Cardiac fibroblast (primary cell): ENCODE data around the gene IMMT.

Source experiments
- DNase-seq, 2 donors: peaks; one replicate each; pipeline versions ENCODE4 v3.0.0 to v3.0.0-alpha.2; 2010; ENCODE audit warnings: low read depth in 2 of 2
- H3K4me3 ChIP-seq, 2 donors: replicated peaks in 1 of 2; 1 replicate in 1 of 2; 2 replicates in 1 of 2; pipeline ENCODE4 v1.5.1; 2011; ENCODE audit warnings: low read depth in 2 of 2, low read length in 2 of 2, mild to moderate bottlenecking in 2 of 2, moderate library complexity in 1 of 2
- TF ChIP-seq, protein P1 (sequence below): IDR thresholded peaks from one replicate; pipeline ENCODE4 v1.5.1; 2011; ENCODE audit warnings: low read depth, mild to moderate bottlenecking, low read length, inconsistent platforms

The IMMT gene

GRCh38 chr2:86136141-86136540 lies 59.1 kb downstream of the IMMT start:
- TF ChIP-seq, protein P1, sequence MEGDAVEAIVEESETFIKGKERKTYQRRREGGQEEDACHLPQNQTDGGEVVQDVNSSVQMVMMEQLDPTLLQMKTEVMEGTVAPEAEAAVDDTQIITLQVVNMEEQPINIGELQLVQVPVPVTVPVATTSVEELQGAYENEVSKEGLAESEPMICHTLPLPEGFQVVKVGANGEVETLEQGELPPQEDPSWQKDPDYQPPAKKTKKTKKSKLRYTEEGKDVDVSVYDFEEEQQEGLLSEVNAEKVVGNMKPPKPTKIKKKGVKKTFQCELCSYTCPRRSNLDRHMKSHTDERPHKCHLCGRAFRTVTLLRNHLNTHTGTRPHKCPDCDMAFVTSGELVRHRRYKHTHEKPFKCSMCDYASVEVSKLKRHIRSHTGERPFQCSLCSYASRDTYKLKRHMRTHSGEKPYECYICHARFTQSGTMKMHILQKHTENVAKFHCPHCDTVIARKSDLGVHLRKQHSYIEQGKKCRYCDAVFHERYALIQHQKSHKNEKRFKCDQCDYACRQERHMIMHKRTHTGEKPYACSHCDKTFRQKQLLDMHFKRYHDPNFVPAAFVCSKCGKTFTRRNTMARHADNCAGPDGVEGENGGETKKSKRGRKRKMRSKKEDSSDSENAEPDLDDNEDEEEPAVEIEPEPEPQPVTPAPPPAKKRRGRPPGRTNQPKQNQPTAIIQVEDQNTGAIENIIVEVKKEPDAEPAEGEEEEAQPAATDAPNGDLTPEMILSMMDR = no peak
- no peak overlapping the region for H3K4me3 ChIP-seq
- no peak for DNase-seq

- H3K4me3 ChIP-seq = no peak overlapping the region
- TF ChIP-seq, protein P1 = no peak
- no peak for DNase-seq
Observed at GRCh38 chr2:86135653-86136052, 59.6 kb downstream of the IMMT start.

- DNase-seq = no peak
- H3K4me3 ChIP-seq = no peak overlapping the region
- TF ChIP-seq, protein P1 = no peak
Observed at GRCh38 chr2:86134709-86135108, 60.6 kb downstream of the IMMT start.

GRCh38 chr2:86124683-86125082 lies 70.6 kb downstream of the IMMT start:
- TF ChIP-seq, protein P1 = no peak
- DNase-seq = no peak
- H3K4me3 ChIP-seq = no peak overlapping the region

DNA sequence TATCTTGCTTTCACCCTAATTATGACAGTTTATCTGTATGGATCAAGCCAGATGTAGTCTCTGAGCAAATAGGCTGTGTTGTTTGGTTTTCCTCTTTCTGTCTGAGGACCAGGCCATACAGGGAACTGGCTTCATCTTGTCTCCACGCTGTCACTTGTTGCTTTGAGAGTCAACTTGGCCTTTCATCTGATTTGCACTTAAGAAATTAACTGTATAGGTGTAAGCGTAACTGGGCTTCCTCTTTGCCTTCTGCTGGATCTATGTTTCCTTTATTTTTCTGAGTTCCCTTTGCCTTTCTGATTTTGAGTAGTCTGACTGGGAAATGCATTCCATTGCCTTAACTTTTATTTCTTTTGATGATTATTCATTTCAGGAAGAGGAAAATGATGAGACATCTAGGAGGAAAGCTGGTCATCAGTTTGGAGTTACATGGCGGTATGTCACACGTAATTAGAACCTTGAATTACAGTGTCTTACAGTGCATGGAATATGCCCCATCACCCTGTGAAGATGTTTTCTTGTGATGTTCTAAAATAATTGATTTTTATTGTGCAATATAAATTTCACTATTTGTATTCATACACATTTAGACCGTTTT lies 71.8 kb downstream of the IMMT start:
- TF ChIP-seq, protein P1 = no peak
- DNase-seq = no peak
- H3K4me3 ChIP-seq = no peak overlapping the region

DNA sequence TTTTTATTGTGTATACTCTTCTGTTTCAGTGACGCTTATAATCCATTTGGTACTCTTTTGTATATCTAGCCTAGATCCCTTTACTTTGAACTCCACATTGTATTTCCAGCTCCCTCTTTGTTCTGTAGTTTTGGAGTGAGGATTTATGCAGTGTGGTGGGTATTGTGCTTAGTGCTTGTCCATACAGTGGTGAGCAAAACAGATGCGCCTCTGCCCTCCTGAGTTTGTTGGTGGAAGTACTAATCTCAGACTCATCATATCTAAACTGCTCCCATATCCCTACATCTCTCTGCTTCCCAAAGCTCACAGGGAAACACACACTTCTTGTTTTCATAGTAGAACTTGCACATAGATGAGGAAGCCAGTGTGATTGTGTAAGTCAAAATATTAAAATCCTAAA lies 77.1 kb downstream of the IMMT start:
- TF ChIP-seq, protein P1 = no peak
- no peak for DNase-seq
- no peak overlapping the region for H3K4me3 ChIP-seq

GRCh38 chr2:86107031-86107430 lies 88.2 kb downstream of the IMMT start:
- no peak for DNase-seq
- TF ChIP-seq, protein P1 = no peak
- peak overlapping the region; percentile 87 to 91 for H3K4me3 ChIP-seq
